Measurements from ENCODE around the gene NFKBIZ.

The NFKBIZ gene

GRCh38 chr3:101873619-101874018 lies 24.3 kb downstream of the NFKBIZ start:
- no peak for DNase-seq (ENCODE audit: low read depth)
- H3K4me3 ChIP-seq (ENCODE audit: low read depth, low read length): no peak overlapping the region
- TF ChIP-seq MYC (IDR thresholded peaks at IDR 0.05; ENCODE audit: low read depth, low read length) (no peak), POLR2A (IDR thresholded peaks at IDR 0.05; ENCODE audit: extremely low read depth, insufficient read length) (no peak), CTCF (IDR thresholded peaks at IDR 0.05; ENCODE audit: low read depth, low read length) (no peak), MAX (IDR thresholded peaks at IDR 0.05; ENCODE audit: low read depth, low read length) (no peak)

- TF ChIP-seq POLR2A (IDR thresholded peaks at IDR 0.05; ENCODE audit: extremely low read depth, insufficient read length): no peak
- no peak for TF ChIP-seq CTCF (IDR thresholded peaks at IDR 0.05; ENCODE audit: low read depth, low read length)
- no peak for TF ChIP-seq MAX (IDR thresholded peaks at IDR 0.05; ENCODE audit: low read depth, low read length)
- TF ChIP-seq MYC (IDR thresholded peaks at IDR 0.05; ENCODE audit: low read depth, low read length): no peak
- no peak for DNase-seq (ENCODE audit: low read depth)
- no peak overlapping the region for H3K4me3 ChIP-seq (ENCODE audit: low read depth, low read length)
Measured at GRCh38 chr3:101876142-101876541, 26.8 kb downstream of the NFKBIZ start.

- no peak overlapping the region for H3K4me3 ChIP-seq (ENCODE audit: low read depth, low read length)
- DNase-seq (ENCODE audit: low read depth): no peak
- TF ChIP-seq MYC (IDR thresholded peaks at IDR 0.05; ENCODE audit: low read depth, low read length) (no peak), CTCF (IDR thresholded peaks at IDR 0.05; ENCODE audit: low read depth, low read length) (no peak), MAX (IDR thresholded peaks at IDR 0.05; ENCODE audit: low read depth, low read length) (no peak), POLR2A (IDR thresholded peaks at IDR 0.05; ENCODE audit: extremely low read depth, insufficient read length) (no peak)
Measured at GRCh38 chr3:101878589-101878988, 29.3 kb downstream of the NFKBIZ start.

- no peak for DNase-seq (ENCODE audit: low read depth)
- no peak overlapping the region for H3K4me3 ChIP-seq (ENCODE audit: low read depth, low read length)
- TF ChIP-seq MAX (IDR thresholded peaks at IDR 0.05; ENCODE audit: low read depth, low read length) (no peak), MYC (IDR thresholded peaks at IDR 0.05; ENCODE audit: low read depth, low read length) (no peak), CTCF (IDR thresholded peaks at IDR 0.05; ENCODE audit: low read depth, low read length) (no peak), POLR2A (IDR thresholded peaks at IDR 0.05; ENCODE audit: extremely low read depth, insufficient read length) (no peak)
Measured at GRCh38 chr3:101879102-101879501, 29.8 kb downstream of the NFKBIZ start.

- TF ChIP-seq MYC (IDR thresholded peaks at IDR 0.05; ENCODE audit: low read depth, low read length) (no peak), CTCF (IDR thresholded peaks at IDR 0.05; ENCODE audit: low read depth, low read length) (no peak), POLR2A (IDR thresholded peaks at IDR 0.05; ENCODE audit: extremely low read depth, insufficient read length) (no peak), MAX (IDR thresholded peaks at IDR 0.05; ENCODE audit: low read depth, low read length) (no peak)
- no peak overlapping the region for H3K4me3 ChIP-seq (ENCODE audit: low read depth, low read length)
- no peak for DNase-seq (ENCODE audit: low read depth)
Measured at GRCh38 chr3:101879623-101880284, 30.4 kb downstream of the NFKBIZ start.
